SK-N-DZ (cell line): Measurements from ENCODE around the gene NPIPA1. TPM values are rescaled to one million over a fixed set of nuclear protein-coding genes. Genes with fewer than 3 reads are reported as not detected.
"Not testable (repeated sequence)": the region's sequence is repeated elsewhere in the genome, so short reads cannot be mapped to it uniquely, and the experiment has no call there.

ENCODE experiments used
- DNase-seq: peaks from one replicate; pipeline ENCODE4 v3.0.0-alpha.2; 2015; ENCODE audit warnings: low spot score
- polyA plus RNA-seq, 2 experiments: library from polyadenylated mRNA; depleted of rRNA; stranded (reverse); fragments of >200 nt; gene quantifications; 2 replicates each; pipeline ENCODE4 v1.2.3, GENCODE V29; 2014

NPIPA1 gene
- polyA plus RNA-seq (2014; cell fraction: cytosol; rRNA removed): 46.6 and 70.3 TPM in 2 replicates
- 340 and 442 TPM in 2 replicates for polyA plus RNA-seq (2014; cell fraction: nucleus; rRNA removed)

DNA sequence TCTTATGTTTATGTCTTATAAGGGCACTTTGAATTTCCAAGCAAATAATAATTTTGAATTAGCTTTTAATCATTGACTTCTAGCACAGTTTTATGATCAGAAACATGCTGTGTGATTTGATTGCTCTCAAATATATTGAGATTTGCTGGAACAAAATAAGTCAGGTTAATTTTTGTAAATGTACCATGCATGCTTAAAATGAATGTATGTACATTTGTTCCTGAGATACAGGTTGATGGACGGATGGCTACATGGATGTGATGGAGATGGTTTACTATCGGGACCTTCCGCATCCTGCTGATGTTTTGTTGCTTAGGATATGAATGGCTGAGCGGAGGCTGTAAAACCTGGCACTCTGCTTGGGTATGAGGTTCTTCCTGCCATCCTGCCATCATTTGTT, at the start of gene NPIPA1:
Gene NPIPA1 (plus strand): TSS at position 301 of the 400 bp plus-strand sequence. CDS start 0 bp downstream, at position 301.
- not testable (repeated sequence) for DNase-seq

- DNase-seq: not testable (repeated sequence)
Observed at GRCh38 chr16:14892111-14892510, 45.1 kb upstream of the NPIPA1 start.

DNA sequence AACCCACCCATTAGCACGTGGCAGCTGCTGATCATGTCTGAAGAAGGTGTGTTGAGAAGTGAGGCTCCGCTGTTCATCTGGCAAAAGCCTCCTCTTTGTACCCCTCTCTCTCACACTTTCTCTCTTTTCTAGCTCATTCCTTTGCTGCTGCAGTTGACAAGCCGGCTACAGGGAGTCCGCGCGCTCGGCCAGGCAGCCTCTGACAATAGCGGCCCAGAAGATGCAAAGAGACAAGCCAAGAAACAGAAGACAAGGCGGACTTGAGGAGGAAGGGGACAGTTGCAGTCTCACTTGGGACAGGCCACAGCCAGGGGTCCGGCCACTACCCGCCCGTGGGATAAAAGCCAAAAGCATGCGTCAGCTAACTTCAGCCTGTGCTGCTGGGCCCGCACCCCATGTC, 41.9 kb upstream of the NPIPA1 start:
- DNase-seq: not testable (repeated sequence)

GRCh38 chr16:14896023-14896422, 41.2 kb upstream of the NPIPA1 start:
- DNase-seq: peak; percentile 4

GRCh38 chr16:14897006-14897664, 40.1 kb upstream of the NPIPA1 start:
- DNase-seq: not testable (repeated sequence)

- not testable (repeated sequence) for DNase-seq
Observed at GRCh38 chr16:14898162-14898561, 39.1 kb upstream of the NPIPA1 start.

- not testable (repeated sequence) for DNase-seq
Observed at GRCh38 chr16:14903191-14903957, 33.9 kb upstream of the NPIPA1 start.

- DNase-seq: not testable (repeated sequence)
Observed at GRCh38 chr16:14909744-14910143, 27.5 kb upstream of the NPIPA1 start.

- not testable (repeated sequence) for DNase-seq
Observed at GRCh38 chr16:14910833-14911629, 26.2 kb upstream of the NPIPA1 start.

- not testable (repeated sequence) for DNase-seq
Observed at GRCh38 chr16:14911954-14912353, 25.3 kb upstream of the NPIPA1 start.

DNA sequence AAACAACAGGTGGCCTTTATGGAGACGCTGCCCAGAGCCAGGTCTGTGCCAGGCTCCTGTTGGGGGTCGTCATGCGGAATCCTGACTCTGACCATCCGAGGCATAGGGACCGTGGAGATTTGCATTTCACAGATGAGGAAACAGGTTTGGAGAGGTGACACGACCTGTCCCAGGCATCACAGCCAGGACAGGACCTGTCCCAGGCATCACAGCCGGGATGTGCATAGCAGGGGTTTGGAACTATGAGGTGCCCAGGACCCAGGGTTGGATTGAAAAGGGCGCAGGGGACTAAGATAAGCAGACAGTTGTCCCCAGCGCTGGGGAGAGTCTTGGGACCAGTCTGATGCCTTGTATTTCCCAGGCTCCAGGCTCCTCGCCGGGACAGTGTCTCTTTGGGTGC, 24.7 kb upstream of the NPIPA1 start:
- DNase-seq: not testable (repeated sequence)

GRCh38 chr16:14918504-14918903, 18.7 kb upstream of the NPIPA1 start:
- DNase-seq: not testable (repeated sequence)

GRCh38 chr16:14919837-14920600, 17.2 kb upstream of the NPIPA1 start:
- DNase-seq: not testable (repeated sequence)

GRCh38 chr16:14922285-14922684, 15.0 kb upstream of the NPIPA1 start:
- not testable (repeated sequence) for DNase-seq

- not testable (repeated sequence) for DNase-seq
Observed at GRCh38 chr16:14922968-14923367, 14.3 kb upstream of the NPIPA1 start.

GRCh38 chr16:14923394-14924088, 13.7 kb upstream of the NPIPA1 start:
- DNase-seq: not testable (repeated sequence)

DNA sequence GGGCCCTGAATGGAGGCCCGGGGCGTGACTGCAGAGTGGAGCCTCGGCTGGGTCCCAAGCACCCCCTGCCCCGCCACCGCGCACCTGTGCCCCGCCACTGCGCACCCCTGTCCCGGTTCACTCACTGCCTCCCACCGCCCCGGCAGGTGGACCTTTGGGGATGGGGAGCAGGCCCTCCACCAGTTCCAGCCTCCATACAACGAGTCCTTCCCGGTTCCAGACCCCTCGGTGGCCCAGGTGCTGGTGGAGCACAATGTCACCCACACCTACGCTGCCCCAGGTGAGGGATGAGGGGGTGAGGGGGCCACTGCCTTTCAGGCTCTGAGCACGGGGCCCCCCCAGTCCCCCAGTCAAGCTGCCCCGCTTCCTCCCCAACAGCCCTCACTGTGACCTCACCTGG, 12.9 kb upstream of the NPIPA1 start:
- DNase-seq: not testable (repeated sequence)

- DNase-seq: not testable (repeated sequence)
Observed at GRCh38 chr16:14924982-14925381, 12.3 kb upstream of the NPIPA1 start.

DNA sequence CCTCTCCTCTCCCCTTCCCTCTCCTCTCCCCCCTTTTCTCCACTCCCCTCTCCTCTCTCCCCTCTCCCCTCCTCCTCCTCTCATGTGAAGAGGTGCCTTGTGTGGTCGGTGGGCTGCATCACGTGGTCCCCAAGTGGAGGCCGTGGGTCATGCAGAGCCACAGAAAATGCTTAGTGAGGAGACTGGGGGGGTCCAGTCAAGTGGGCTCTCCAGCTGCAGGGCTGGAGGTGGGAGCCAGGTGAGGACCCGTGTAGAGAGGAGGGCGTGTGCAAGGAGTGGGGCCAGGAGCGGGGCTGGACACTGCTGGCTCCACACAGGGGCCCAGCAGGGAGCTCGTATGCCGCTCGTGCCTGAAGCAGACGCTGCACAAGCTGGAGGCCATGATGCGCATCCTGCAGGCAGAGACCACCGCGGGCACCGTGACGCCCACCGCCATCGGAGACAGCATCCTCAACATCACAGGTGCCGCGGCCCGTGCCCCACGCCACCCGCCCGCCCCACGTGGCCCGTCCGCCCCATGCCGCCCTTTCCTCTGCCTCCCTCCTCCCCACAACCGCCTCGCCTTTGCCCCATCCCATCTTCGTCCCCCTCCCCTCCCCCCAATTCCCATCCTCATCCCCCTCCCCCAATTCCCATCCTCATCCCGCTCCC, 9.1 kb upstream of the NPIPA1 start:
- peak; percentile 50 for DNase-seq

- not testable (repeated sequence) for DNase-seq
Observed at GRCh38 chr16:14929176-14929575, 8.1 kb upstream of the NPIPA1 start.
